ENCODE results near the gene MAD1L1.

The MAD1L1 gene

GRCh38 chr7:1794888-1795542 is 437.7 kb downstream of the MAD1L1 start:
- DNase-seq (ENCODE audit: insufficient read length) (no peak), FAIRE-seq (no peak)
- TF ChIP-seq POLR2AphosphoS5 (IDR thresholded peaks at IDR 0.05; ENCODE audit: low read depth, low read length): no peak
- no peak for TF ChIP-seq TAF1 (IDR thresholded peaks at IDR 0.05; ENCODE audit: borderline replicate concordance, low read depth, low read length)
- no peak for TF ChIP-seq POLR2A (IDR thresholded peaks at IDR 0.05; ENCODE audit: low read depth, low read length)

GRCh38 chr7:1787681-1788235 is 445.0 kb downstream of the MAD1L1 start:
- FAIRE-seq (no peak), DNase-seq (ENCODE audit: insufficient read length) (no peak)
- TF ChIP-seq TAF1 (IDR thresholded peaks at IDR 0.05; ENCODE audit: borderline replicate concordance, low read depth, low read length) (no peak), POLR2AphosphoS5 (IDR thresholded peaks at IDR 0.05; ENCODE audit: low read depth, low read length) (no peak), POLR2A (IDR thresholded peaks at IDR 0.05; ENCODE audit: low read depth, low read length) (no peak)

- DNase-seq (ENCODE audit: insufficient read length) (no peak), FAIRE-seq (no peak)
- no peak for TF ChIP-seq POLR2AphosphoS5 (IDR thresholded peaks at IDR 0.05; ENCODE audit: low read depth, low read length)
- no peak for TF ChIP-seq TAF1 (IDR thresholded peaks at IDR 0.05; ENCODE audit: borderline replicate concordance, low read depth, low read length)
- no peak for TF ChIP-seq POLR2A (IDR thresholded peaks at IDR 0.05; ENCODE audit: low read depth, low read length)
These were observed 445.5 kb downstream of the MAD1L1 start for GRCh38 chr7:1787241-1787640.

- DNase-seq (ENCODE audit: insufficient read length) (no peak), FAIRE-seq (no peak)
- no peak for TF ChIP-seq POLR2AphosphoS5 (IDR thresholded peaks at IDR 0.05; ENCODE audit: low read depth, low read length)
- TF ChIP-seq TAF1 (IDR thresholded peaks at IDR 0.05; ENCODE audit: borderline replicate concordance, low read depth, low read length): no peak
- no peak for TF ChIP-seq POLR2A (IDR thresholded peaks at IDR 0.05; ENCODE audit: low read depth, low read length)
These were observed 446.9 kb downstream of the MAD1L1 start for GRCh38 chr7:1785839-1786238.

- no peak for TF ChIP-seq POLR2A (IDR thresholded peaks at IDR 0.05; ENCODE audit: low read depth, low read length)
- no peak for TF ChIP-seq TAF1 (IDR thresholded peaks at IDR 0.05; ENCODE audit: borderline replicate concordance, low read depth, low read length)
- TF ChIP-seq POLR2AphosphoS5 (IDR thresholded peaks at IDR 0.05; ENCODE audit: low read depth, low read length): no peak
- DNase-seq (ENCODE audit: insufficient read length) (no peak), FAIRE-seq (no peak)
These were observed 451.4 kb downstream of the MAD1L1 start for GRCh38 chr7:1781369-1781768.

GRCh38 chr7:1779445-1779844 is 453.3 kb downstream of the MAD1L1 start:
- TF ChIP-seq TAF1 (IDR thresholded peaks at IDR 0.05; ENCODE audit: borderline replicate concordance, low read depth, low read length) (no peak), POLR2A (IDR thresholded peaks at IDR 0.05; ENCODE audit: low read depth, low read length) (no peak), POLR2AphosphoS5 (IDR thresholded peaks at IDR 0.05; ENCODE audit: low read depth, low read length) (no peak)
- DNase-seq (ENCODE audit: insufficient read length) (no peak), FAIRE-seq (no peak)

- FAIRE-seq (no peak), DNase-seq (ENCODE audit: insufficient read length) (no peak)
- TF ChIP-seq TAF1 (IDR thresholded peaks at IDR 0.05; ENCODE audit: borderline replicate concordance, low read depth, low read length): no peak
- TF ChIP-seq POLR2A (IDR thresholded peaks at IDR 0.05; ENCODE audit: low read depth, low read length): no peak
- no peak for TF ChIP-seq POLR2AphosphoS5 (IDR thresholded peaks at IDR 0.05; ENCODE audit: low read depth, low read length)
These were observed 455.6 kb downstream of the MAD1L1 start for GRCh38 chr7:1777122-1777521.

- TF ChIP-seq TAF1 (IDR thresholded peaks at IDR 0.05; ENCODE audit: borderline replicate concordance, low read depth, low read length): no peak
- no peak for TF ChIP-seq POLR2A (IDR thresholded peaks at IDR 0.05; ENCODE audit: low read depth, low read length)
- TF ChIP-seq POLR2AphosphoS5 (IDR thresholded peaks at IDR 0.05; ENCODE audit: low read depth, low read length): no peak
- DNase-seq (ENCODE audit: insufficient read length) (no peak), FAIRE-seq (no peak)
These were observed 457.4 kb downstream of the MAD1L1 start for GRCh38 chr7:1775389-1775788.

- TF ChIP-seq TAF1 (IDR thresholded peaks at IDR 0.05; ENCODE audit: borderline replicate concordance, low read depth, low read length) (no peak), POLR2A (IDR thresholded peaks at IDR 0.05; ENCODE audit: low read depth, low read length) (no peak), POLR2AphosphoS5 (IDR thresholded peaks at IDR 0.05; ENCODE audit: low read depth, low read length) (no peak)
- no peak for DNase-seq (ENCODE audit: insufficient read length)
- FAIRE-seq: no peak
These were observed 462.4 kb downstream of the MAD1L1 start for GRCh38 chr7:1770331-1770730.

GRCh38 chr7:1769286-1770200 is 463.2 kb downstream of the MAD1L1 start:
- FAIRE-seq (no peak), DNase-seq (ENCODE audit: insufficient read length) (no peak)
- TF ChIP-seq POLR2AphosphoS5 (IDR thresholded peaks at IDR 0.05; ENCODE audit: low read depth, low read length): no peak
- TF ChIP-seq POLR2A (IDR thresholded peaks at IDR 0.05; ENCODE audit: low read depth, low read length): no peak
- no peak for TF ChIP-seq TAF1 (IDR thresholded peaks at IDR 0.05; ENCODE audit: borderline replicate concordance, low read depth, low read length)

- TF ChIP-seq POLR2AphosphoS5 (IDR thresholded peaks at IDR 0.05; ENCODE audit: low read depth, low read length) (no peak), POLR2A (IDR thresholded peaks at IDR 0.05; ENCODE audit: low read depth, low read length) (no peak)
- FAIRE-seq (no peak), DNase-seq (ENCODE audit: insufficient read length) (no peak)
These were observed 463.9 kb downstream of the MAD1L1 start for GRCh38 chr7:1768832-1769231.
